Muscle of leg (tissue), 11 donors: ENCODE results near the gene ADAMTS13. TPM values are rescaled to one million over a fixed set of nuclear protein-coding genes. Genes with fewer than 3 reads are reported as not detected.

ENCODE experiments used
- DNase-seq: peaks from one replicate; pipeline ENCODE4 v3.0.0; 2013
- H3K27ac ChIP-seq: one replicate; pipeline ENCODE4 v1.5.1; 2013; ENCODE audit warnings: mild to moderate bottlenecking, low read length, control low read depth
- H3K27me3 ChIP-seq: one replicate; pipeline ENCODE4 v1.6.1; 2013; ENCODE audit warnings: low read length; ENCODE audit not compliant: control insufficient read depth, insufficient read depth
- H3K36me3 ChIP-seq: one replicate; pipeline ENCODE4 v1.6.1; 2013; ENCODE audit warnings: low read length; ENCODE audit not compliant: control insufficient read depth, insufficient read depth
- H3K4me1 ChIP-seq: one replicate; pipeline ENCODE4 v1.6.1; 2013; ENCODE audit warnings: low read length; ENCODE audit not compliant: control insufficient read depth, insufficient read depth
- H3K4me3 ChIP-seq: one replicate; pipeline ENCODE4 v1.5.1; 2013; ENCODE audit warnings: low read length, control low read depth
- H3K9me3 ChIP-seq: replicated peaks from 2 replicates; pipeline ENCODE4 v1.6.1; 2013; ENCODE audit warnings: low read depth, low read length; ENCODE audit not compliant: control insufficient read depth
- WGBS: methylation state at CpG from one replicate; pipeline ENCODE4 v1.1.5; 2013; ENCODE audit warnings: missing lambda C conversion rate; ENCODE audit not compliant: insufficient coverage; 5-methylcytosine and 5-hydroxymethylcytosine counted together
- polyA plus RNA-seq, 8 donors: library from polyadenylated mRNA; unstranded; fragments of 120-200 nt; gene quantifications; one replicate each; pipeline versions ENCODE4 v1.2.1 to v1.2.3, GENCODE V29; 2013; ENCODE audit warnings: inconsistent platforms in 1 of 8, low replicate concordance in 1 of 8; ENCODE audit not compliant: insufficient read length in 8 of 8, insufficient read depth in 1 of 8
- total RNA-seq: library from RNA; stranded (reverse); fragments of 120-200 nt; gene quantifications from one replicate; pipeline ENCODE4 v1.2.4, GENCODE V29; 2013

The ADAMTS13 gene
- total and polyA plus RNA-seq, 9 donors = 3.4 to 10.5 (median 8.0) TPM

DNA sequence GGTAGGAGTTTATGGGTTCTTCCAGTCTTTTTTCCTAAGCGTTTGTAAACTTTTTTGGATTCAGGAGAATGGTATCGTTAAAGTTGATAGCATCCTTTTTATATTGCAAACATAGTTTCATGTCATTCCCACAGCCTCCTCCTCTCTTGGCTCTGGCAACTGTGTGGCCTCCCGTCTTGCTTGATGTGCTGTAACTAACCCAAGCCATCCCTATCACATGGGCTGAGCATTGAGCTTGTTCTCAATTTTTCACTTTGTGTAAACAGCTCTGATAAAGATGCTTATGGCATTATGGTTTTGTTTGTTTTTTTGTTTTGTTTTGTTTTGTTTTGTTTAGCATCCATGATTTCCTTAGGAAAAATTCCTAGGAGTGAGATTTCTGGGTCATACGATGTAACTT is 41.4 kb upstream of the ADAMTS13 start:
- no peaks in the 10 kb centered on the region for H3K27me3 ChIP-seq
- no peak overlapping the region for H3K27ac ChIP-seq
- H3K4me3 ChIP-seq = no peak overlapping the region
- H3K4me1 ChIP-seq = peaks cover 3% of the 10 kb centered on the region
- DNase-seq = no peak
- no peaks in the 10 kb centered on the region for H3K36me3 ChIP-seq
- WGBS = no CpG with 5 or more reads among the region's 4 CpGs
- H3K9me3 ChIP-seq = peaks cover 3% of the 10 kb centered on the region

DNA sequence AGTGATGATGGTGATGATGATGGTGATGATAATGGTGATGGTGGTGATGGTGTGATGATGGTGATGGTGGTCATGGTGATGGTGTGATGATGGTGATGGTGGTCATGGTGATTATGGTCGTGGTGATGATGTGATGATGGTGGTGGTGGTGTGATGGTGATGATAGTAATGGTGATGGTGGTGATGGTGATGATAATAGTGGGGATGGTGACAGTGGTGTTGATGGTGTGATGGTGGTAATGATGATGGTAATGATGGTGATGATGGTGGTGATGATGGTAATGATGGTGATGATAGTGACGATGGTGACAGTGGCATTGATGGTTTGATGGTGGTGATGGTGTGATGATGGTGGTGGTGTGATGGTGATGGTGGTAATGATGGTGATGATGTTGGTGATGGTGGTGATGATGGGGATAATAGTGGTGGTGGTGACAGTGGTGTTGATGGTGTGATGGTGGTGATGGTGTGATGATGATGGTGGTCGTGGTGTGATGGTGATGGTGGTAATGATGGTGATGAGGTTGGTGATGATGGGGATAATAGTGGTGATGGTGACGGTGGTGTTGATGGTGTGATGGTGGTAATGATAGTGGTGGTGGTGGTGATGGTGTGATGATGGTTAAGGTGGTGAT is 39.5 kb upstream of the ADAMTS13 start:
- 91% methylated on average over 4 of the region's 4 CpGs for WGBS
- Histone ChIP-seq H3K4me1 (no peaks in the 10 kb centered on the region), H3K4me3 (no peak overlapping the region), H3K27me3 (no peaks in the 10 kb centered on the region), H3K36me3 (no peaks in the 10 kb centered on the region), H3K27ac (no peak overlapping the region), H3K9me3 (peaks cover 3% of the 10 kb centered on the region)
- no peak for DNase-seq

DNA sequence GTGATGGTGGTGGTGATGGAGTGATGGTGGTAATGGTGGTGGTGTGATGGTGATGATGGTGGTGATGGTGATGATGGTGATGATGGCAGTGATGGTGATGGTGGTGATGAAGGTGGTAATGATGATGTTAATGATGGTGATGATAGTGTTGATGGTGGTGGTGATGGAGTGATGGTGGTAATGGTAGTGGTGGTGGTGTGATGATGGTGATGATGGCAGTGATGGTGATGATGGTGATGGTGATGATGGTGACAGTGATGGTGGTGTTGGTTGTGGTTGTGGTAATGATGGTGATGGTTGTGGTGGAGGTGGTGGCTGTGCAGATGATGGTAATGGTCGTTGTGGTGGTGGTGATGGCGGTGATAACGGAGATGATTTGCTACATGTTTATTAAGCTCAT is 38.7 kb upstream of the ADAMTS13 start:
- H3K27me3 ChIP-seq = no peaks in the 10 kb centered on the region
- DNase-seq = no peak
- no peak overlapping the region for H3K4me3 ChIP-seq
- no peaks in the 10 kb centered on the region for H3K4me1 ChIP-seq
- H3K9me3 ChIP-seq = no peaks in the 10 kb centered on the region
- H3K36me3 ChIP-seq = no peaks in the 10 kb centered on the region
- H3K27ac ChIP-seq = no peak overlapping the region
- WGBS = 100% methylated on average over 3 of the region's 3 CpGs

DNA sequence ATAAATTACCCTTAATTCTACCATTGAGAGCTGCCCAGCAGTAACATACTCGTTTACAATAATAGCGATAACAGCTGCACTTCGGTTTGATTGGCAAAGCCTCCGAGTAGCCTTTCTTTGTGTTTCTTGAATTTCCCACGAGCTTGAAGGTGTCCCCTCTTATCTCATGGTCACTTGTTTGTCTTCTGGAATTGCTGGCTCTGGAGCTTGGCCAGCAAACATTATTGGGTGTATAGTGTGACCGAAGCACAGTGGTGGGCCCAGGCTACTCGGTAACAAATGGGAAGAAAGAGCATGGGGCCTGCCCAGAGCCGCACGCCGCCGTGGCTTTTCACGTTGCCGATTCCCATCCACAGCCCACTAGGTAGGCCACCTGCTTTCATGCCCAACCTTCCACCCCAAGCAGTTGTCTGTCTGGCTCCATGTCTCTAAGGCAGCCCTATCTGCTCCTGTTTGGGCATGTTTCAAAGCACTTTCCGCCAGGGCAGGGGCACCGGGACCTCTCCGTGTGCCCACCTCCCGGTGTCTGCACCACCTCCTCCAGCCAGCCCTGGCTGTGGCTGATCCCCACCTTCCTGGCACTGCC is 37.3 kb upstream of the ADAMTS13 start:
- H3K4me3 ChIP-seq = no peak overlapping the region
- 84% methylated on average over 17 of the region's 17 CpGs for WGBS
- H3K27me3 ChIP-seq = no peaks in the 10 kb centered on the region
- DNase-seq = no peak
- no peaks in the 10 kb centered on the region for H3K9me3 ChIP-seq
- H3K4me1 ChIP-seq = no peaks in the 10 kb centered on the region
- no peaks in the 10 kb centered on the region for H3K36me3 ChIP-seq
- H3K27ac ChIP-seq = no peak overlapping the region

DNA sequence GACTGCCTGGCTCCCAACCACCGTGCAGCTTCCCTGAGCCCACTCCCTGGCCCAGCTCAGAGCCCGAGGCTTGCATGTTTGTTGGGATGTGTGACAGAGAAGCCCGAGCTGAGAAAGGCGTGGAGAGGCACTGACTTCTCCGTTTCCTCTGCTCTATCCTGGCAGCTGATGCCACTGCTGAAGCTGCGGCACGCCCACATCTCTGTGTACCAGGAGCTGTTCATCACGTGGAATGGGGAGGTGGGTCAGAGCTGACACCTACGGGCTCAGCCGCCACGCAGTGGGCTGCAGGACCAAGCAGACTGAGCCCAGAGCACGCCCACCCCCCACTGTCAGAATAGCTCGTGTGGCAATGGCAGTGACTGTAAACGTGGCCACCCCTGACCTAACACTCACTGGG is 36.7 kb upstream of the ADAMTS13 start:
- whole genome bisulfite sequencing = 86% methylated on average over 14 of the region's 14 CpGs
- DNase-seq = no peak

DNA sequence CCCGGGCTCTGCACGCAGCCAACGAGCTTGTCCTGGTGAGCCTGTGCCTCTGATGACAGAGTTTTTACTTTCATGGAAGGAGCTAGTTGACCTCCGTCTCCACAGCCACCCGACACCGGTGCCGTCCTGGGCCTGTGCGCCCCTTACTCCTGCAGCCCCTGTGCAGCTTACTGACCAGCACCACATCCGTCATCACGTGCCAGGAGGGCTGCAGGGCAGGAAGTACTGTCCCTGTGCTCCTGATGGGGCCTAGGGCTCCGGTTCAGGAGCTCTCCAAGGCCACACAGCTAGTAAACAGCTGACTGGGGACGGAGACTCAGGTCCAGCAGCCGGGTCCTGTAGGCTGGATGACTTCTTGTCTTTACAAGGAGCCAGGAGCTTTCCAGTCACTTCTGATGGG is 35.8 kb upstream of the ADAMTS13 start:
- no peaks in the 10 kb centered on the region for H3K27me3 ChIP-seq
- WGBS = 57% methylated on average over 13 of the region's 13 CpGs
- H3K9me3 ChIP-seq = no peaks in the 10 kb centered on the region
- H3K36me3 ChIP-seq = no peaks in the 10 kb centered on the region
- no peak overlapping the region for H3K4me3 ChIP-seq
- no peaks in the 10 kb centered on the region for H3K4me1 ChIP-seq
- H3K27ac ChIP-seq = no peak overlapping the region
- no peak for DNase-seq

More for the DNA sequence above, 36.7 kb upstream of the ADAMTS13 start:
- Histone ChIP-seq H3K4me3 (no peak overlapping the region), H3K4me1 (no peaks in the 10 kb centered on the region), H3K27ac (no peak overlapping the region), H3K36me3 (no peaks in the 10 kb centered on the region), H3K9me3 (no peaks in the 10 kb centered on the region), H3K27me3 (no peaks in the 10 kb centered on the region)

DNA sequence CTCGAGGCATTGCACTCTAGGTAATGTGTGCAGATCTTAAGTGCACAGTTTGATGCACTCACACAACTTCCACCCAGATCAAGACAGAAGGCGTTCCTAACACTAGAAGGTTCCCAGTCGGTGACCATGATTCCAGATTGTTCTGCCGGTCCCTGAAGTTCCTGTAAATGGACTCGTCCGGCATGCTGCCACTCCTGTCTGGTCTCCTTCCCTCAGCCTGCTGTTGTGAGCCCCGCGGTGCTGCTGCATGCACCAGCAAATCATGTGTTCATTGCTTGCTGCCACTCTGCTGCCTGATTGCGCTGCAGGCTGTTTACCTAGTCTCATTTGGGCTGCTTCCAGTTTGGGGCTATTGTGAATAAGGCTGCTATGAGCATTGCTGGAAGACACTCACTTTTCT is 34.5 kb upstream of the ADAMTS13 start:
- H3K27me3 ChIP-seq = no peaks in the 10 kb centered on the region
- no peak overlapping the region for H3K4me3 ChIP-seq
- 76% methylated on average over 8 of the region's 9 CpGs for WGBS
- no peaks in the 10 kb centered on the region for H3K4me1 ChIP-seq
- H3K9me3 ChIP-seq = no peaks in the 10 kb centered on the region
- DNase-seq = no peak
- no peak overlapping the region for H3K27ac ChIP-seq
- no peaks in the 10 kb centered on the region for H3K36me3 ChIP-seq

DNA sequence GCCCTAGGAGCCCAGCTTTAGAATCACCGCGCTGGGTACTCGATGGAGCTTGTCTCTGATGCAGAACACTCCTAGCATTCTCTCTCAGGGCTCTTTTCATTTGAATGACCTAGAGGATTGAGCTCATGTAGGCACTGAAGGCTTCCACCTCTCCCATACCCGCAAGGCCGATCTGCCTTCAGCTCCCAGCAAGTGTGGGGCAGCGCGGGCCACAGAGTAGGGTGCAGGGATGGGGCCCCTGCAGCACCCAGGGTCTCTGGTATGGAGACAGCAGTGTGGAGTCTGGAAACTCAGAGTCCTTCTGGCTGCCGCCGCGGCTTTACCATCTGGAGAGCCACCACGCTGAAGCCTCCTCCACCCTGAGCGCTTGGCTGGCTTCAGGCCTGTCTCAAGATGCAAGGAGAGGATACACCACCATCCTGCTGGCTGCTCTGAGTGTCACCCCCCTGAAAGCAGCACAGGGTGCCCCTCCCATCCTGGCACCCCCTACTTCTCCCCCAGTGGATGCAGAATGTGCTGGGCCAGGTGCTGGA is 33.1 kb upstream of the ADAMTS13 start:
- no peak for DNase-seq
- no peak overlapping the region for H3K27ac ChIP-seq
- H3K27me3 ChIP-seq = no peaks in the 10 kb centered on the region
- no peak overlapping the region for H3K4me3 ChIP-seq
- H3K9me3 ChIP-seq = no peaks in the 10 kb centered on the region
- 93% methylated on average over 7 of the region's 12 CpGs for WGBS
- H3K36me3 ChIP-seq = no peaks in the 10 kb centered on the region
- H3K4me1 ChIP-seq = no peaks in the 10 kb centered on the region

DNA sequence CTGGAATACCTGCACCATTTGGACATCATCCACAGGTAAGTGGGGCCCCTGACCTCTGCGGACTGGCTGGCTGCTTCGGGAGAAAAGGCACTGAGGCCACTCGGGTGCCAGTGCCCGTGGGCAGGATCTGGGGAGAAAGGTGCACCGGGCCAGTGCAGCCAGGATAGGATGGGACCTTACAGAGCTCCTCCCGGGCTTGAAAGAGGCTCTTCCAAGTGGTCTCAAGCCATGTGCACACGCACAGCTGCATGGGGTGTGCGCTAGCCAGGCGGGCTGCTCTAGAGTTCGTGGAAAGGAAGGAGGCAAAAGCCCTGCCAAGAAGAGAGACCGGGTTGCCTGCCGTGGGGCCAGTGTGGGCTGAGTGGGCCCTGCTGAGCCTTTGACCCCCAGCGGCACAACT is 32.6 kb upstream of the ADAMTS13 start:
- Histone ChIP-seq H3K4me3 (no peak overlapping the region), H3K27me3 (peaks cover 3% of the 10 kb centered on the region), H3K27ac (no peak overlapping the region), H3K36me3 (no peaks in the 10 kb centered on the region), H3K9me3 (no peaks in the 10 kb centered on the region), H3K4me1 (no peaks in the 10 kb centered on the region)
- 78% methylated on average over 12 of the region's 13 CpGs for WGBS
- no peak for DNase-seq

DNA sequence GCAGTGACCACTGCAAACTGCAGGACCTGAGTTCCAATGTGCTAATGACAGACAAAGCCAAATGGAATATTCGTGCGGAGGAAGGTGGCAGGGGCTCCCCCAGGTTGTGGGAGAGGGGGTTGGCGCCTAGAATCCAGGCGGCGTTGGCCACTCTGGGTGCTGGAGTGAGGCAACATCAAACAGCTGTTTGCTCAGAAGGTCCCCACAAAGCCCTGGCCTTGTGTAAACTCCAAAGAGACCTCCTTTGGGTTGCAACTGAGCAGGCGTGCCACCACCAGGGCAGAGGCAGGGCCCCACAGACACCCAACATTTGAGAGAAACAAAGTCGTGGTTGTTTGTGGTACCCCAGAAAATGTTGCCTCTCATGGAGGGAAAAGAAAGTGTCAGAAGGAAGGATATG is 31.5 kb upstream of the ADAMTS13 start:
- Histone ChIP-seq H3K4me3 (no peak overlapping the region), H3K36me3 (no peaks in the 10 kb centered on the region), H3K27me3 (peaks cover 13% of the 10 kb centered on the region), H3K27ac (no peak overlapping the region), H3K9me3 (no peaks in the 10 kb centered on the region), H3K4me1 (no peaks in the 10 kb centered on the region)
- 74% methylated on average over 7 of the region's 7 CpGs for WGBS
- no peak for DNase-seq
